MM.1S (cell line): ENCODE measurements around the gene CADM3.

Experiments used
- DNase-seq: peaks from one replicate; pipeline ENCODE4 v3.0.0-alpha.2; 2015
- H2AFZ ChIP-seq: fragments of 300-600 bp; sonication (generic); 2 replicates; pipeline ENCODE4 v1.6.0; 2016; ENCODE audit warnings: antibody characterized with exemption, low read length
- H3F3A ChIP-seq: fragments of 300-600 bp; sonication (generic); 2 replicates; pipeline ENCODE4 v1.6.1; 2016; ENCODE audit warnings: mild to moderate bottlenecking, antibody characterized with exemption, low read length, moderate library complexity, mixed read lengths; ENCODE audit not compliant: insufficient read depth
- H3K27ac ChIP-seq: fragments of 300-600 bp; sonication (generic); 2 replicates; pipeline ENCODE4 v1.5.1; 2016; ENCODE audit warnings: mild to moderate bottlenecking, low read length
- H3K27me3 ChIP-seq: fragments of 300-600 bp; sonication (generic); replicated peaks from 2 replicates; pipeline ENCODE4 v1.6.0; 2016; ENCODE audit warnings: low read length; ENCODE audit not compliant: insufficient read depth
- H3K36me3 ChIP-seq: fragments of 300-600 bp; sonication (generic); replicated peaks from 2 replicates; pipeline ENCODE4 v1.6.1; 2016; ENCODE audit warnings: mild to moderate bottlenecking, low read length, mixed read lengths; ENCODE audit not compliant: insufficient read depth
- H3K4me1 ChIP-seq: fragments of 300-600 bp; sonication (generic); 2 replicates; pipeline ENCODE4 v1.6.1; 2016; ENCODE audit warnings: low read length, mixed read lengths
- H3K4me2 ChIP-seq: fragments of 300-600 bp; sonication (generic); 2 replicates; pipeline ENCODE4 v1.6.0; 2016; ENCODE audit warnings: low read depth, low read length
- H3K4me3 ChIP-seq: fragments of 300-600 bp; sonication (generic); 2 replicates; pipeline ENCODE4 v1.5.1; 2016; ENCODE audit warnings: low read length, mixed read lengths
- H3K79me2 ChIP-seq: fragments of 300-600 bp; sonication (generic); 2 replicates; pipeline ENCODE4 v1.6.1; 2016; ENCODE audit warnings: mixed run types, low read length, mixed read lengths
- H3K9ac ChIP-seq: fragments of 300-600 bp; sonication (generic); 2 replicates; pipeline ENCODE4 v1.6.1; 2016; ENCODE audit warnings: low read length, mixed read lengths
- H3K9me2 ChIP-seq: fragments of 300-600 bp; sonication (generic); replicated peaks from 2 replicates; pipeline ENCODE4 v1.6.1; 2016; ENCODE audit warnings: mild to moderate bottlenecking, low read length, mixed read lengths; ENCODE audit not compliant: insufficient read depth
- H3K9me3 ChIP-seq: fragments of 300-600 bp; sonication (generic); replicated peaks from 2 replicates; pipeline ENCODE4 v1.6.1; 2016; ENCODE audit warnings: mild to moderate bottlenecking, low read length, mixed read lengths; ENCODE audit not compliant: insufficient read depth
- H4K20me1 ChIP-seq: fragments of 300-600 bp; sonication (generic); 2 replicates; pipeline ENCODE4 v1.6.1; 2016; ENCODE audit warnings: mild to moderate bottlenecking, low read length, moderate library complexity, mixed read lengths; ENCODE audit not compliant: insufficient read depth
- EZH2 ChIP-seq: fragments of 300-600 bp; sonication (generic); optimal IDR thresholded peaks from 2 replicates; pipeline ENCODE3; 2017; ENCODE audit warnings: low read depth, mild to moderate bottlenecking, antibody characterized with exemption, low read length, mixed read lengths
- EZH2phosphoT487 ChIP-seq: fragments of 300-600 bp; sonication (generic); IDR thresholded peaks from 2 replicates; pipeline ENCODE4 v1.6.1; 2018; ENCODE audit warnings: antibody characterized with exemption, low read length
- TF ChIP-seq, protein P1 (sequence below): fragments of 300-600 bp; sonication (generic); IDR thresholded peaks from 2 replicates; pipeline ENCODE4 v1.5.1; 2016; ENCODE audit warnings: antibody characterized with exemption, low read length, mixed read lengths

CADM3 gene

GRCh38 chr1:159207774-159208173 lies 36.4 kb downstream of the CADM3 start:
- Histone ChIP-seq H3K9me2 (no peaks in the 10 kb centered on the region), H3K27me3 (peaks cover 38% of the 10 kb centered on the region), H3K79me2 (no peaks in the 10 kb centered on the region), H4K20me1 (no peaks in the 10 kb centered on the region), H3K36me3 (no peaks in the 10 kb centered on the region), H3K9ac (no peak overlapping the region), H3F3A (no peaks in the 10 kb centered on the region), H3K9me3 (no peaks in the 10 kb centered on the region), H3K4me3 (no peak overlapping the region), H3K4me2 (no peak overlapping the region), H3K4me1 (no peaks in the 10 kb centered on the region), H3K27ac (no peak overlapping the region), H2AFZ (no peak overlapping the region)
- TF ChIP-seq, protein P1, sequence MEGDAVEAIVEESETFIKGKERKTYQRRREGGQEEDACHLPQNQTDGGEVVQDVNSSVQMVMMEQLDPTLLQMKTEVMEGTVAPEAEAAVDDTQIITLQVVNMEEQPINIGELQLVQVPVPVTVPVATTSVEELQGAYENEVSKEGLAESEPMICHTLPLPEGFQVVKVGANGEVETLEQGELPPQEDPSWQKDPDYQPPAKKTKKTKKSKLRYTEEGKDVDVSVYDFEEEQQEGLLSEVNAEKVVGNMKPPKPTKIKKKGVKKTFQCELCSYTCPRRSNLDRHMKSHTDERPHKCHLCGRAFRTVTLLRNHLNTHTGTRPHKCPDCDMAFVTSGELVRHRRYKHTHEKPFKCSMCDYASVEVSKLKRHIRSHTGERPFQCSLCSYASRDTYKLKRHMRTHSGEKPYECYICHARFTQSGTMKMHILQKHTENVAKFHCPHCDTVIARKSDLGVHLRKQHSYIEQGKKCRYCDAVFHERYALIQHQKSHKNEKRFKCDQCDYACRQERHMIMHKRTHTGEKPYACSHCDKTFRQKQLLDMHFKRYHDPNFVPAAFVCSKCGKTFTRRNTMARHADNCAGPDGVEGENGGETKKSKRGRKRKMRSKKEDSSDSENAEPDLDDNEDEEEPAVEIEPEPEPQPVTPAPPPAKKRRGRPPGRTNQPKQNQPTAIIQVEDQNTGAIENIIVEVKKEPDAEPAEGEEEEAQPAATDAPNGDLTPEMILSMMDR = no peak
- TF ChIP-seq EZH2phosphoT487 (no peak), EZH2 (no peak)
- no peak for DNase-seq

GRCh38 chr1:159208175-159208825 lies 36.9 kb downstream of the CADM3 start:
- no peaks in the 10 kb centered on the region for H3K9me3 ChIP-seq
- H3K9ac ChIP-seq = no peak overlapping the region
- no peaks in the 10 kb centered on the region for H3K4me1 ChIP-seq
- H3K27ac ChIP-seq = no peak overlapping the region
- TF ChIP-seq EZH2 (no peak), EZH2phosphoT487 (no peak)
- TF ChIP-seq, protein P1 = no peak
- H3K27me3 ChIP-seq = peaks cover 37% of the 10 kb centered on the region
- no peaks in the 10 kb centered on the region for H4K20me1 ChIP-seq
- no peak overlapping the region for H2AFZ ChIP-seq
- H3F3A ChIP-seq = no peaks in the 10 kb centered on the region
- no peaks in the 10 kb centered on the region for H3K79me2 ChIP-seq
- DNase-seq = no peak
- H3K36me3 ChIP-seq = no peaks in the 10 kb centered on the region
- no peaks in the 10 kb centered on the region for H3K9me2 ChIP-seq
- no peak overlapping the region for H3K4me3 ChIP-seq
- H3K4me2 ChIP-seq = no peak overlapping the region

- Histone ChIP-seq H3K27me3 (peaks cover 34% of the 10 kb centered on the region), H4K20me1 (no peaks in the 10 kb centered on the region), H3K4me3 (no peak overlapping the region)
Observed at GRCh38 chr1:159209061-159209460, 37.6 kb downstream of the CADM3 start.

More at GRCh38 chr1:159209061-159209460, 37.6 kb downstream of the CADM3 start:
- no peak for DNase-seq
- H3K4me2 ChIP-seq = no peak overlapping the region
- no peak overlapping the region for H2AFZ ChIP-seq
- TF ChIP-seq EZH2phosphoT487 = no peak
- TF ChIP-seq, protein P1 = no peak
- TF ChIP-seq EZH2 = no peak
- H3K4me1 ChIP-seq = no peaks in the 10 kb centered on the region
- H3F3A ChIP-seq = no peaks in the 10 kb centered on the region
- no peak overlapping the region for H3K9ac ChIP-seq
- no peaks in the 10 kb centered on the region for H3K9me2 ChIP-seq
- no peaks in the 10 kb centered on the region for H3K9me3 ChIP-seq
- H3K36me3 ChIP-seq = no peaks in the 10 kb centered on the region
- H3K79me2 ChIP-seq = no peaks in the 10 kb centered on the region
- H3K27ac ChIP-seq = no peak overlapping the region
